Measurements from ENCODE around the gene KDELR1.

GRCh38 chr19:48354332-48354992 is 36.9 kb downstream of the KDELR1 start:
- TF ChIP-seq POLR2A (IDR thresholded peaks at IDR 0.05; ENCODE audit: low read depth, low read length) (no peak), JUN (IDR thresholded peaks at IDR 0.05; ENCODE audit: borderline replicate concordance, insufficient read depth, insufficient read length, low read depth) (no peak), POLR2AphosphoS5 (IDR thresholded peaks at IDR 0.05; ENCODE audit: insufficient read depth, low read depth, low read length) (no peak), FOS (IDR thresholded peaks at IDR 0.05; ENCODE audit: borderline replicate concordance, insufficient read depth, low read length) (no peak), MYC (IDR thresholded peaks at IDR 0.05; ENCODE audit: low read depth, low read length) (no peak)
- TF ChIP-seq, protein P1, sequence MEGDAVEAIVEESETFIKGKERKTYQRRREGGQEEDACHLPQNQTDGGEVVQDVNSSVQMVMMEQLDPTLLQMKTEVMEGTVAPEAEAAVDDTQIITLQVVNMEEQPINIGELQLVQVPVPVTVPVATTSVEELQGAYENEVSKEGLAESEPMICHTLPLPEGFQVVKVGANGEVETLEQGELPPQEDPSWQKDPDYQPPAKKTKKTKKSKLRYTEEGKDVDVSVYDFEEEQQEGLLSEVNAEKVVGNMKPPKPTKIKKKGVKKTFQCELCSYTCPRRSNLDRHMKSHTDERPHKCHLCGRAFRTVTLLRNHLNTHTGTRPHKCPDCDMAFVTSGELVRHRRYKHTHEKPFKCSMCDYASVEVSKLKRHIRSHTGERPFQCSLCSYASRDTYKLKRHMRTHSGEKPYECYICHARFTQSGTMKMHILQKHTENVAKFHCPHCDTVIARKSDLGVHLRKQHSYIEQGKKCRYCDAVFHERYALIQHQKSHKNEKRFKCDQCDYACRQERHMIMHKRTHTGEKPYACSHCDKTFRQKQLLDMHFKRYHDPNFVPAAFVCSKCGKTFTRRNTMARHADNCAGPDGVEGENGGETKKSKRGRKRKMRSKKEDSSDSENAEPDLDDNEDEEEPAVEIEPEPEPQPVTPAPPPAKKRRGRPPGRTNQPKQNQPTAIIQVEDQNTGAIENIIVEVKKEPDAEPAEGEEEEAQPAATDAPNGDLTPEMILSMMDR (IDR thresholded peaks at IDR 0.05; ENCODE audit: extremely low read depth in 1 of 2, insufficient read depth in 1 of 2, low read depth in 1 of 2, low read length in 2 of 2) = no peak
